ENCODE results near the gene SHROOM3. TPM values are rescaled to one million over a fixed set of nuclear protein-coding genes. Genes with fewer than 3 reads are reported as not detected.

Gene SHROOM3
- total RNA-seq, 3 donors from 2014 or later = 105 to 263 (median 158) TPM

DNA sequence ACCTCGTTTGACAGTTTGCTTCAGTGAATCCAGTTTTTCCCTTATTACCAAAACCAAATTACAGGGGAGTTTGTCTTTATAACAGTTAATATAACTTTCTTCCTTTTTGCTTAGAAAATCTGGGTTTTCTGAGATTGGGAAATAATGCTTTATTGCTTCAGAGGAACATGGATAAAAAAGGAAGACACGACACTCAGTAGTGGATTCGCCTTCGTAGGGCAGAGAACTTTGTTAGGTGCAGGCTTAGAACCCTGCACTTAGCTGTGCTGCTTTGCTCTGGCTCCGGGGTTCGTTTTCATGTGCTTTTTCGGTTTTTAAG, 274.7 kb downstream of the SHROOM3 start:
- DNase-seq (no peak), ATAC-seq (no peak)
- intact Hi-C loops (cut with DNase I, micrococcal nuclease) = no loop called here
- TF ChIP-seq, protein P1, sequence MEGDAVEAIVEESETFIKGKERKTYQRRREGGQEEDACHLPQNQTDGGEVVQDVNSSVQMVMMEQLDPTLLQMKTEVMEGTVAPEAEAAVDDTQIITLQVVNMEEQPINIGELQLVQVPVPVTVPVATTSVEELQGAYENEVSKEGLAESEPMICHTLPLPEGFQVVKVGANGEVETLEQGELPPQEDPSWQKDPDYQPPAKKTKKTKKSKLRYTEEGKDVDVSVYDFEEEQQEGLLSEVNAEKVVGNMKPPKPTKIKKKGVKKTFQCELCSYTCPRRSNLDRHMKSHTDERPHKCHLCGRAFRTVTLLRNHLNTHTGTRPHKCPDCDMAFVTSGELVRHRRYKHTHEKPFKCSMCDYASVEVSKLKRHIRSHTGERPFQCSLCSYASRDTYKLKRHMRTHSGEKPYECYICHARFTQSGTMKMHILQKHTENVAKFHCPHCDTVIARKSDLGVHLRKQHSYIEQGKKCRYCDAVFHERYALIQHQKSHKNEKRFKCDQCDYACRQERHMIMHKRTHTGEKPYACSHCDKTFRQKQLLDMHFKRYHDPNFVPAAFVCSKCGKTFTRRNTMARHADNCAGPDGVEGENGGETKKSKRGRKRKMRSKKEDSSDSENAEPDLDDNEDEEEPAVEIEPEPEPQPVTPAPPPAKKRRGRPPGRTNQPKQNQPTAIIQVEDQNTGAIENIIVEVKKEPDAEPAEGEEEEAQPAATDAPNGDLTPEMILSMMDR (IDR thresholded peaks at IDR 0.05) = no peak
- H3K36me3 ChIP-seq (ENCODE audit: low read depth) = no peaks in the 10 kb centered on the region
- H3K4me1 ChIP-seq (ENCODE audit: low read depth) = peaks cover 12% of the 10 kb centered on the region
- H3K9me3 ChIP-seq = no peaks in the 10 kb centered on the region
- no peak overlapping the region for H3K4me3 ChIP-seq

DNA sequence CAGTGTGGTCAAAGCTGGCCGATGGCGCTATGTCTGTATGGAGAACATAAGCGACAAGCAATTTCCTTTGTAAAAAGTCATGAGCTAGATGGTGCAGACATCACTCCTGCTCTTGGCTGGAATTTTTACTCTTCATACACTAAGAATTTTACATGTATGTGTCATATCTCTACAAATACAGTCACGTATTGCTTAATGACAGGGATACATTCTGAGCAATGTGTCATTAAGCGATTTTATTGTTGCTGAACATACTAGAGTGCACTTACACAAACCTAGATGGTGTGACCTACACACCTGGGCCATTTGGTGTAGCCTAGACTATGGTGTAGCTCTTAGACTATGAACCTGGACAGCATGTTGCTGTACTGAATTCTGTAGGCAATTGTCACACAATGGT, 277.5 kb downstream of the SHROOM3 start:
- peaks cover 10% of the 10 kb centered on the region for H3K4me1 ChIP-seq (ENCODE audit: low read depth)
- TF ChIP-seq, protein P1 (IDR thresholded peaks at IDR 0.05) = no peak
- H3K4me3 ChIP-seq = no peak overlapping the region
- intact Hi-C loops (cut with DNase I, micrococcal nuclease) = no loop called here
- no peaks in the 10 kb centered on the region for H3K36me3 ChIP-seq (ENCODE audit: low read depth)
- no peaks in the 10 kb centered on the region for H3K9me3 ChIP-seq
- DNase-seq (no peak), ATAC-seq (peak; percentile 59)

DNA sequence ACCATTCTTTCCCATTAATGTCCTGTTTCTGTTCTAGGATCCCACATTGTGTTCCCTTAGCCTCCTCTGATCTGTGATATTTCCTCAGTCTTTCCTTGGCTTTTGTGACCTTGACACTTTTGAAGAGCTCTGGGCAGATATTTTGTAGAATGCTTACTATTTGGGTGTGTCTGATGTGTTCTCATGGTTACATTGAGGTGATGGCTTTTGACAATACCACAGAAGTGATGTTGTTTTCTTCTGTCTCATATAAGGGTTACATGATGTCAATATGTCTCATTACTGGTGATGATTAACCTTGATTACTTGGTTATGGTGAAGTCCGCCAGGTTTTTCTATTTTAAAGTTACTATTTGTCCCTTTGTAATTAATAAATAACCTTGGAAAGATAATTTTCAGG, 279.2 kb downstream of the SHROOM3 start:
- no peaks in the 10 kb centered on the region for H3K9me3 ChIP-seq
- DNase-seq (no peak), ATAC-seq (no peak)
- peaks cover 10% of the 10 kb centered on the region for H3K4me1 ChIP-seq (ENCODE audit: low read depth)
- TF ChIP-seq, protein P1 (IDR thresholded peaks at IDR 0.05) = no peak
- intact Hi-C loops (cut with DNase I, micrococcal nuclease) = no loop called here
- no peak overlapping the region for H3K4me3 ChIP-seq
- H3K36me3 ChIP-seq (ENCODE audit: low read depth) = no peaks in the 10 kb centered on the region

DNA sequence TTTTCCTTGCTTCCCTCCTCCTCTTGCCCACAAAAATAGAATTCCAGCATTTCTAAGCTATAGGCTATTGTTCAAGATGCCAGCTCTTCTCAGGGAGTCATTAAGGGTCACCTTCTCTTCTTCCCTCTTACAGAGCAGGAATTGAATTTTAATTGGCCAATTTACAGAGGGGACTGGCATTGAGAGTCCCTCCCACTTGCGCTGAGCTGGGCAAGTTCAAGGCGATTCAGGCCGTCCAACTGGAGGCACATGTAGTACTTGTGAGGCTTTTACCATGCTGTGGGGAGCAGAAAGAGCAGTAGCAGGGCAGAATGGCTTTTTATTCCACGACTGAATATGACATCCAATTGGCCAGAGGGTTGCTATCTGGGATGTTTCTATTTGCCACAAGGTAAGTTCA, 281.0 kb downstream of the SHROOM3 start:
- intact Hi-C loops (cut with DNase I, micrococcal nuclease) = no loop called here
- DNase-seq (no peak), ATAC-seq (peak; percentile 38)
- TF ChIP-seq, protein P1 (IDR thresholded peaks at IDR 0.05) = no peak
- Histone ChIP-seq H3K9me3 (no peaks in the 10 kb centered on the region), H3K4me1 (ENCODE audit: low read depth) (peaks cover 10% of the 10 kb centered on the region), H3K36me3 (ENCODE audit: low read depth) (no peaks in the 10 kb centered on the region), H3K4me3 (no peak overlapping the region)

DNA sequence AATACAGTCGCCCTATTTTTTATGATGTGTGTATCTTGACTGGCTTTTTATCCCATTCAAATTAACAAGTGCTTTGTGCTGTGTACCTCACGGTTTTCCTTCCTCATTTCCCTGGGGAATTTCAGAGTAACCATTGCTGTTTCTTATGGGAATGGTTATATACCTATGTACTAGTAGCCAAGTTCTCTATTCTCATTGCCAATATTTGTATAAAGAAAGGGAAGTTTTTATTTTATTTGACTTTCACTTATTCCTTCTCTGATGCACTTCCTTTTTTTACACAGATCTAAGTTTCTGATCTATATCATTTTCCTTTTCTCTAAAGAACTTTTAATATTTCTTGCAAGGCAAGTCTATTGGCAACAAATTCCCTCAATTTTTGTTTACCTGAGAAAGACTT, 281.6 kb downstream of the SHROOM3 start:
- ATAC-seq = peak; percentile 43
- intact Hi-C loops (cut with DNase I, micrococcal nuclease) = no loop called here
- TF ChIP-seq, protein P1 (IDR thresholded peaks at IDR 0.05) = no peak
- Histone ChIP-seq H3K4me1 (ENCODE audit: low read depth) (peaks cover 10% of the 10 kb centered on the region), H3K9me3 (no peaks in the 10 kb centered on the region), H3K4me3 (no peak overlapping the region), H3K36me3 (ENCODE audit: low read depth) (no peaks in the 10 kb centered on the region)
- no peak for DNase-seq

DNA sequence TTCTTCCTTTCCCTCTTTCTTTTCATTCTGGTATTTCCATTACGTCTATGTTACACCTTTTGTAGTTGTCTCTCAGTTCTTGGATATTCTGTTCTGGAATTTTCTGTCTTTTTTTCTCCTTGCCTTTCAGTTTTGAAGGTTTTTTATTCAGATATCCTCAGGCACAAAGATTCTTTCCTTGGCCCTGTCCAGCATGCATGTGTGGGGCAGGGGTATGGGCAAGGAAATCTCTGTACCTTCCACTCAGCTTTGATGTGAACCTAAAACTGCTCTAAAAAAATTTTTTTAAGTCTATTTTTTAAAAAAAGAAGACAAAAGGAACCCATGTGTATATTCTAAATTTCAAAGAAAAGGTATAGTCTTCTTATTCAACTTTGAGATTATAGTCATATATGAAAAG, 282.4 kb downstream of the SHROOM3 start:
- H3K4me3 ChIP-seq = no peak overlapping the region

More for the DNA sequence above, 282.4 kb downstream of the SHROOM3 start:
- Histone ChIP-seq H3K9me3 (no peaks in the 10 kb centered on the region), H3K4me1 (ENCODE audit: low read depth) (peaks cover 10% of the 10 kb centered on the region), H3K36me3 (ENCODE audit: low read depth) (no peaks in the 10 kb centered on the region)
- DNase-seq = no peak
- TF ChIP-seq, protein P1 (IDR thresholded peaks at IDR 0.05) = no peak
- ATAC-seq = no peak
- intact Hi-C loops (cut with DNase I, micrococcal nuclease) = no loop called here

All from mucosa of descending colon (tissue), 3 donors.